Activated T-helper 2 cell treated with anti-CD3 and anti-CD28 coated beads, Interferon-gamma antibody, Interleukin-2, Interleukin-4, amounts not matched to agents 10 μg/mL and 5 μg/mL and 100 μg/mL, durations not matched to agents 14 hours and 24 hours and 36 hours (primary cell): Measurements from ENCODE around the gene ELF3. TPM values are rescaled to one million over a fixed set of nuclear protein-coding genes. Genes with fewer than 3 reads are reported as not detected.

ENCODE experiments used
- total RNA-seq: library from RNA; stranded (reverse); gene quantifications from 2 replicates; pipeline ENCODE4 v1.2.3, GENCODE V29; 2022

ELF3 gene
- total RNA-seq, 1 donor from 2014 or later, result 0.62 TPM

Other genes with a start within 250 kb of the ELF3 start
- 64.7 and 66.7 TPM in 2 replicates for gene IPO9, start 181.4 kb upstream of the ELF3 start, total RNA-seq
- 0.41 and 0.48 TPM in 2 replicates for gene SHISA4, start 121.7 kb upstream of the ELF3 start, total RNA-seq
- not detected in 2 replicates for gene LMOD1, start 64.0 kb upstream of the ELF3 start, total RNA-seq
- 92.6 and 96.0 TPM in 2 replicates for gene TIMM17A, start 55.1 kb upstream of the ELF3 start, total RNA-seq
- gene RNPEP, start 27.9 kb upstream of the ELF3 start, total RNA-seq, result 42.5 and 43.6 TPM in 2 replicates
- not detected in 2 replicates for gene GPR37L1, start 112.3 kb downstream of the ELF3 start, total RNA-seq
- 57.9 and 64.7 TPM in 2 replicates for gene ARL8A, start 134.2 kb downstream of the ELF3 start, total RNA-seq
- gene PTPN7, start 150.0 kb downstream of the ELF3 start, total RNA-seq, result 388 and 398 TPM in 2 replicates
- gene LGR6, start 183.2 kb downstream of the ELF3 start, total RNA-seq, result not detected in 2 replicates